GM23338 (cell line): ENCODE data around the gene EGFL7. TPM values are rescaled to one million over a fixed set of nuclear protein-coding genes. Genes with fewer than 3 reads are reported as not detected.

Experiments used
- ATAC-seq: fragments of 200-7000 bp; cut with Tn5 transposase; 3 replicates; pipeline ENCODE4 v1.9.1; 2020
- DNase-seq: peaks from one replicate; pipeline ENCODE4 v3.0.0-alpha.2; 2015; ENCODE audit warnings: low spot score
- H2AFZ ChIP-seq: fragments of 200-600 bp; sonication (generic); 2 replicates; pipeline ENCODE4 v1.8.0; 2016; ENCODE audit warnings: antibody characterized with exemption, mild to moderate bottlenecking, moderate library complexity
- H3F3A ChIP-seq: fragments of 200-600 bp; sonication (generic); replicated peaks from 2 replicates; pipeline ENCODE4 v1.8.0; 2017; ENCODE audit warnings: antibody characterized with exemption, mixed run types, low read depth
- H3K27ac ChIP-seq: fragments of 200-600 bp; sonication (generic); 2 replicates; pipeline ENCODE4 v1.6.1; 2016; ENCODE audit warnings: low read depth
- H3K27me3 ChIP-seq: fragments of 200-600 bp; sonication (generic); 2 replicates; pipeline ENCODE4 v1.8.0; 2016; ENCODE audit warnings: mild to moderate bottlenecking, mixed run types, moderate library complexity; ENCODE audit not compliant: insufficient read depth
- H3K36me3 ChIP-seq: fragments of 200-600 bp; sonication (generic); 2 replicates; pipeline ENCODE4 v1.8.0; 2016; ENCODE audit warnings: mild to moderate bottlenecking; ENCODE audit not compliant: insufficient read depth
- H3K4me1 ChIP-seq: fragments of 200-600 bp; sonication (generic); 2 replicates; pipeline ENCODE4 v1.8.0; 2016; ENCODE audit warnings: mild to moderate bottlenecking, moderate library complexity; ENCODE audit not compliant: insufficient read depth
- H3K4me2 ChIP-seq: fragments of 200-600 bp; sonication (generic); 2 replicates; pipeline ENCODE4 v1.7.1; 2017; ENCODE audit warnings: mixed run types
- H3K4me3 ChIP-seq: fragments of 200-600 bp; sonication (generic); 2 replicates; pipeline ENCODE4 v1.6.1; 2016; ENCODE audit warnings: mixed run types
- H3K79me2 ChIP-seq: fragments of 200-600 bp; sonication (generic); replicated peaks from 2 replicates; pipeline ENCODE4 v1.8.0; 2017; ENCODE audit warnings: mild to moderate bottlenecking; ENCODE audit not compliant: insufficient read depth
- H3K9me2 ChIP-seq: fragments of 200-600 bp; sonication (generic); 2 replicates; pipeline ENCODE4 v1.8.0; 2017; ENCODE audit not compliant: insufficient read depth
- H4K20me1 ChIP-seq: fragments of 200-600 bp; sonication (generic); replicated peaks from 2 replicates; pipeline ENCODE4 v1.8.0; 2017; ENCODE audit warnings: mild to moderate bottlenecking; ENCODE audit not compliant: insufficient read depth
- H3K27ac Mint-ChIP-seq: 2 replicates; pipeline ENCODE4 v1.8.0; 2020; ENCODE audit warnings: inconsistent platforms, mild to moderate bottlenecking, moderate library complexity, mixed read lengths
- H3K27me3 Mint-ChIP-seq: 3 replicates; pipeline ENCODE4 v1.8.0; 2022; ENCODE audit warnings: low read depth, mild to moderate bottlenecking, moderate library complexity, mixed read lengths, inconsistent platforms; ENCODE audit not compliant: insufficient read depth, poor library complexity
- H3K36me3 Mint-ChIP-seq: 3 replicates; pipeline ENCODE4 v1.8.0; 2021; ENCODE audit warnings: low read depth, mild to moderate bottlenecking, inconsistent platforms, moderate library complexity, mixed read lengths
- H3K4me1 Mint-ChIP-seq: 3 replicates; pipeline ENCODE4 v1.8.0; 2020; ENCODE audit warnings: mild to moderate bottlenecking, inconsistent platforms, mixed read lengths
- H3K4me3 Mint-ChIP-seq: 3 replicates; pipeline ENCODE4 v1.8.0; 2021; ENCODE audit warnings: moderate library complexity, mild to moderate bottlenecking, inconsistent platforms, mixed read lengths
- H3K9me3 Mint-ChIP-seq: 3 replicates; pipeline ENCODE4 v1.8.0; 2020; ENCODE audit warnings: moderate library complexity, mild to moderate bottlenecking, inconsistent platforms, mixed read lengths
- CREB1 ChIP-seq: fragments of 250-450 bp; sonication (Bioruptor Pico); IDR thresholded peaks from 2 replicates; pipeline ENCODE4 v1.5.0; 2020; ENCODE audit warnings: low read depth, mild to moderate bottlenecking, moderate library complexity
- CTCF ChIP-seq, 2 experiments: fragments of 200-600 bp in 1 of 2; sonication (generic) in 1 of 2; conservative IDR thresholded peaks; 2 replicates each; pipeline versions ENCODE4 v1.5.1 to v1.6.1; 2016 to 2017; ENCODE audit warnings: antibody characterized with exemption in 2 of 2, low read depth in 2 of 2, mild to moderate bottlenecking in 2 of 2, moderate library complexity in 1 of 2
- ETS1 ChIP-seq: IDR thresholded peaks from 2 replicates; pipeline ENCODE4 v1.6.1; 2016; ENCODE audit warnings: antibody characterized with exemption
- EZH2 ChIP-seq: fragments of 200-600 bp; sonication (generic); IDR thresholded peaks from one replicate; pipeline ENCODE4 v1.8.0; 2017; ENCODE audit warnings: antibody characterized with exemption, mild to moderate bottlenecking, low read depth; ENCODE audit not compliant: unreplicated experiment
- EZH2phosphoT487 ChIP-seq: fragments of 200-600 bp; sonication (generic); IDR thresholded peaks from one replicate; pipeline ENCODE4 v1.8.1; 2018; ENCODE audit warnings: antibody characterized with exemption; ENCODE audit not compliant: unreplicated experiment
- JUNB ChIP-seq: IDR thresholded peaks from one replicate; pipeline ENCODE4 v1.6.1; 2016; ENCODE audit warnings: antibody characterized with exemption; ENCODE audit not compliant: unreplicated experiment
- NANOG ChIP-seq: IDR thresholded peaks from 2 replicates; pipeline ENCODE4 v1.6.1; 2016; ENCODE audit warnings: antibody characterized with exemption, borderline replicate concordance
- REST ChIP-seq: IDR thresholded peaks from one replicate; pipeline ENCODE4 v1.6.1; 2018; ENCODE audit warnings: antibody characterized with exemption; ENCODE audit not compliant: unreplicated experiment
- STAT1 ChIP-seq: IDR thresholded peaks from one replicate; pipeline ENCODE4 v1.6.1; 2016; ENCODE audit warnings: antibody characterized with exemption; ENCODE audit not compliant: unreplicated experiment
- ZNF114 ChIP-seq: fragments of 250-450 bp; sonication (Bioruptor Pico); IDR thresholded peaks from 2 replicates; pipeline ENCODE4 v1.5.0; 2020; ENCODE audit warnings: mild to moderate bottlenecking, moderate library complexity
- ZNF331 ChIP-seq: fragments of 250-450 bp; sonication (Bioruptor Pico); IDR thresholded peaks from 2 replicates; pipeline ENCODE4 v1.5.0; 2020; ENCODE audit warnings: low read depth, mild to moderate bottlenecking, moderate library complexity
- polyA plus RNA-seq: library from polyadenylated mRNA; unstranded; fragments of >200 nt; fragmentation: Nextera tagmentation; extraction: Ambion mirVana; gene quantifications from 2 replicates; pipeline ENCODE4 v1.2.1, GENCODE V29; 2016
- total RNA-seq: library from RNA; depleted of rRNA; stranded (reverse); fragments of >200 nt; shearing (Covaris generic); gene quantifications from 2 replicates; pipeline ENCODE4 v1.2.3, GENCODE V29; 2014

EGFL7 gene
- total and polyA plus RNA-seq, 2 experiments from 2014 or later, result 44.4 to 60.8 TPM

GRCh38 chr9:136695435-136695895 lies 32.7 kb downstream of the EGFL7 start:
- no peak for ATAC-seq
- peaks cover 9% of the 10 kb centered on the region for H3K27me3 Mint-ChIP-seq
- H3K4me2 ChIP-seq, result no peak overlapping the region

More at GRCh38 chr9:136695435-136695895, 32.7 kb downstream of the EGFL7 start:
- Histone ChIP-seq H3K9me2 (no peaks in the 10 kb centered on the region), H3K79me2 (no peaks in the 10 kb centered on the region), H3K4me1 (no peaks in the 10 kb centered on the region; the same call in 1 of the 2 replicates), H3F3A (no peaks in the 10 kb centered on the region), H3K27ac (no peak overlapping the region), H4K20me1 (no peaks in the 10 kb centered on the region), H3K36me3 (no peaks in the 10 kb centered on the region), H3K27me3 (no peaks in the 10 kb centered on the region), H2AFZ (no peak overlapping the region), H3K4me3 (no peak overlapping the region)
- TF ChIP-seq EZH2, result no peak
- no peak for TF ChIP-seq CTCF (conservative IDR thresholded peaks at IDR 0.05; ENCODE audit: low read depth in 2 of 2)
- TF ChIP-seq EZH2phosphoT487, result no peak
- TF ChIP-seq ZNF114, result no peak
- no peak for TF ChIP-seq ETS1
- TF ChIP-seq NANOG, result no peak
- TF ChIP-seq JUNB, result no peak
- TF ChIP-seq ZNF331, result no peak
- no peak for TF ChIP-seq REST
- no peak for TF ChIP-seq STAT1
- no peak for TF ChIP-seq CREB1 (CRISPR knock-in tag)
- H3K4me1 Mint-ChIP-seq, result peaks cover 8% of the 10 kb centered on the region
- DNase-seq, result no peak
- no peak overlapping the region for H3K27ac Mint-ChIP-seq
- no peaks in the 10 kb centered on the region for H3K36me3 Mint-ChIP-seq
- no peak overlapping the region for H3K4me3 Mint-ChIP-seq
- no peaks in the 10 kb centered on the region for H3K9me3 Mint-ChIP-seq
